Mammary epithelial cell (primary cell): ENCODE measurements around the gene ATP8A2.

ENCODE experiments used
- EZH2 ChIP-seq: IDR thresholded peaks from 2 replicates; pipeline ENCODE4 v1.6.1; 2012; ENCODE audit warnings: low read length, inconsistent platforms, borderline replicate concordance
- TF ChIP-seq, protein P1 (sequence below), 2 donors: IDR thresholded peaks in 1 of 2; conservative IDR thresholded peaks in 1 of 2; 2 replicates each; pipeline ENCODE4 v1.5.1; 2011 to 2012; ENCODE audit warnings: inconsistent platforms in 2 of 2, low read length in 2 of 2, mild to moderate bottlenecking in 2 of 2, control low read depth in 1 of 2, low read depth in 1 of 2; ENCODE audit not compliant: insufficient read depth in 1 of 2; ENCODE audit errors: extremely low read depth in 1 of 2

DNA sequence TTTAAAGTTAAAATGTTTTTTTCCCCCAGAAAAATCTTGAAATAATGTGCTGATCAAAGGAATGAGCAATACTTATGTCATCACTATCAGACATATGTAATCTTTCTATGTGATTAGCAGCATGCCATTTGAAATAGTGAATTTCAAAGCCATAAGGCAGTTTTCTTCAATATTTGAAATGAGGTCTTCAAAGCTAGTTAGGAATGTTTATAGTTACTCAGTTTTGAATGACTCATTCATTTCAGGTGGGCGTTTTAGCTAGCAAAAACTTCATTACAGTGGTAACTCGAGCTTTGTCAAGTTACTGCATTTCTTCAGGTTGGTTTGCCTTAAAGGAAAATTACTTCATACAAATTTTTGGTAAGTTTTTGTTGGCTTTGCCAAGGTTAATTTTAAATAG is 102.1 kb downstream of the ATP8A2 start:
- TF ChIP-seq EZH2 = no peak
- TF ChIP-seq, protein P1, sequence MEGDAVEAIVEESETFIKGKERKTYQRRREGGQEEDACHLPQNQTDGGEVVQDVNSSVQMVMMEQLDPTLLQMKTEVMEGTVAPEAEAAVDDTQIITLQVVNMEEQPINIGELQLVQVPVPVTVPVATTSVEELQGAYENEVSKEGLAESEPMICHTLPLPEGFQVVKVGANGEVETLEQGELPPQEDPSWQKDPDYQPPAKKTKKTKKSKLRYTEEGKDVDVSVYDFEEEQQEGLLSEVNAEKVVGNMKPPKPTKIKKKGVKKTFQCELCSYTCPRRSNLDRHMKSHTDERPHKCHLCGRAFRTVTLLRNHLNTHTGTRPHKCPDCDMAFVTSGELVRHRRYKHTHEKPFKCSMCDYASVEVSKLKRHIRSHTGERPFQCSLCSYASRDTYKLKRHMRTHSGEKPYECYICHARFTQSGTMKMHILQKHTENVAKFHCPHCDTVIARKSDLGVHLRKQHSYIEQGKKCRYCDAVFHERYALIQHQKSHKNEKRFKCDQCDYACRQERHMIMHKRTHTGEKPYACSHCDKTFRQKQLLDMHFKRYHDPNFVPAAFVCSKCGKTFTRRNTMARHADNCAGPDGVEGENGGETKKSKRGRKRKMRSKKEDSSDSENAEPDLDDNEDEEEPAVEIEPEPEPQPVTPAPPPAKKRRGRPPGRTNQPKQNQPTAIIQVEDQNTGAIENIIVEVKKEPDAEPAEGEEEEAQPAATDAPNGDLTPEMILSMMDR (conservative IDR thresholded peaks at IDR 0.05 in 1 of 2, IDR thresholded peaks at IDR 0.05 in 1 of 2; ENCODE audit: extremely low read depth in 1 of 2, insufficient read depth in 1 of 2, low read depth in 1 of 2, low read length in 2 of 2) = no peak
